Ishikawa (cell line): ENCODE results near the gene CHST11.

Source experiments
- CEBPB ChIP-seq: IDR thresholded peaks from 2 replicates; pipeline ENCODE4 v1.6.1; 2012
- EP300 ChIP-seq: IDR thresholded peaks from 2 replicates; pipeline ENCODE4 v1.6.1; 2012; ENCODE audit warnings: borderline replicate concordance
- NFIC ChIP-seq: IDR thresholded peaks from 2 replicates; pipeline ENCODE4 v1.6.1; 2012
- RAD21 ChIP-seq: IDR thresholded peaks from 2 replicates; pipeline ENCODE4 v1.6.1; 2012; ENCODE audit warnings: low read depth
- TF ChIP-seq, protein P1 (sequence below): IDR thresholded peaks from 2 replicates; pipeline ENCODE4 v1.6.1; 2012; ENCODE audit warnings: low read depth, mild to moderate bottlenecking

DNA sequence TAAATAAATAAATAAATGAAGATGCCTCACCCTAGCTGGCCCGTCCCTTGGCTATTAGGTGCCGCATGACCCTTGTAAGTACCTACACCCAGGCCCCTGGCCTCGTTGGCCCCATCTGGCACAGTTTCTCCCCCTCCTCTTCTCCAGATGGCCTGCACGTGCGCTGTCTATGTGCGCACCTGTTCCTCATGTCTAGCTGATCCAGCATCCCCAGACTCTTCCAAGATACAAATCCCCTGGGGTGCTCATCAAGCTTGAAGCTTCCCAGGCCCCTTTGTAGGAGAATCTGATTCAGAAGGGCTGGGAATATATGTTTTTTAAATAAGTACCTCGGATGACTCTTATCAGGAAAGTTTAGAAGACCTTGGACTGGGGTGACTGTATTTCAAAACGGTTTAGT is 133.3 kb downstream of the CHST11 start:
- TF ChIP-seq, protein P1, sequence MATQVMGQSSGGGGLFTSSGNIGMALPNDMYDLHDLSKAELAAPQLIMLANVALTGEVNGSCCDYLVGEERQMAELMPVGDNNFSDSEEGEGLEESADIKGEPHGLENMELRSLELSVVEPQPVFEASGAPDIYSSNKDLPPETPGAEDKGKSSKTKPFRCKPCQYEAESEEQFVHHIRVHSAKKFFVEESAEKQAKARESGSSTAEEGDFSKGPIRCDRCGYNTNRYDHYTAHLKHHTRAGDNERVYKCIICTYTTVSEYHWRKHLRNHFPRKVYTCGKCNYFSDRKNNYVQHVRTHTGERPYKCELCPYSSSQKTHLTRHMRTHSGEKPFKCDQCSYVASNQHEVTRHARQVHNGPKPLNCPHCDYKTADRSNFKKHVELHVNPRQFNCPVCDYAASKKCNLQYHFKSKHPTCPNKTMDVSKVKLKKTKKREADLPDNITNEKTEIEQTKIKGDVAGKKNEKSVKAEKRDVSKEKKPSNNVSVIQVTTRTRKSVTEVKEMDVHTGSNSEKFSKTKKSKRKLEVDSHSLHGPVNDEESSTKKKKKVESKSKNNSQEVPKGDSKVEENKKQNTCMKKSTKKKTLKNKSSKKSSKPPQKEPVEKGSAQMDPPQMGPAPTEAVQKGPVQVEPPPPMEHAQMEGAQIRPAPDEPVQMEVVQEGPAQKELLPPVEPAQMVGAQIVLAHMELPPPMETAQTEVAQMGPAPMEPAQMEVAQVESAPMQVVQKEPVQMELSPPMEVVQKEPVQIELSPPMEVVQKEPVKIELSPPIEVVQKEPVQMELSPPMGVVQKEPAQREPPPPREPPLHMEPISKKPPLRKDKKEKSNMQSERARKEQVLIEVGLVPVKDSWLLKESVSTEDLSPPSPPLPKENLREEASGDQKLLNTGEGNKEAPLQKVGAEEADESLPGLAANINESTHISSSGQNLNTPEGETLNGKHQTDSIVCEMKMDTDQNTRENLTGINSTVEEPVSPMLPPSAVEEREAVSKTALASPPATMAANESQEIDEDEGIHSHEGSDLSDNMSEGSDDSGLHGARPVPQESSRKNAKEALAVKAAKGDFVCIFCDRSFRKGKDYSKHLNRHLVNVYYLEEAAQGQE = no peak
- TF ChIP-seq EP300 (no peak), NFIC (no peak), RAD21 (no peak), CEBPB (no peak)
